ENCODE measurements around the gene ENO3. TPM values are rescaled to one million over a fixed set of nuclear protein-coding genes. Genes with fewer than 3 reads are reported as not detected.
A peak's percentile ranks its signal among the peaks of the same experiment; 100 is the strongest.

Gene ENO3
- total RNA-seq, 1 experiment from 2014 or later = 23.4 TPM

- ChIA-PET POLR2A (no interaction called here), CTCF (no interaction called here)
- H3K9me3 ChIP-seq (ENCODE audit: control insufficient read depth, insufficient read depth, low read depth, low read length) = no peaks in the 10 kb centered on the region
- TF ChIP-seq SIN3A (IDR thresholded peaks at IDR 0.05; ENCODE audit: borderline replicate concordance, insufficient read depth, low read depth, low read length) = no peak
- no peak for TF ChIP-seq TCF7L2 (IDR thresholded peaks at IDR 0.05; ENCODE audit: low read depth, low read length)
- no peak for TF ChIP-seq CTCF (IDR thresholded peaks at IDR 0.05)
- TF ChIP-seq REST (IDR thresholded peaks at IDR 0.05; ENCODE audit: insufficient read depth in 1 of 2, low read depth in 2 of 2, low read length in 1 of 2) = no peak
- no peak for TF ChIP-seq POLR2AphosphoS5 (IDR thresholded peaks at IDR 0.05; ENCODE audit: low read depth, low read length)
- peaks cover 11% of the 10 kb centered on the region for H3K36me3 ChIP-seq (ENCODE audit: control insufficient read depth, insufficient read depth, low read length)
- peaks cover 9% of the 10 kb centered on the region for H3K4me1 ChIP-seq (ENCODE audit: control insufficient read depth, insufficient read depth, low read length)
- BruUV-seq (replicated peaks) = TSS peak; percentile 31
- H3K27me3 ChIP-seq (ENCODE audit: control insufficient read depth, insufficient read depth, low read length) = no peaks in the 10 kb centered on the region
- intact Hi-C loops (cut with micrococcal nuclease; ENCODE audit: unreplicated experiment) (no loop called here), in situ Hi-C loops (cut with HindIII; ENCODE audit: low pct_unique_long_range_greater_than_20kb, low sequenced_read_pairs) (no loop called here)
- no peak for DNase-seq (ENCODE audit: low read depth, low spot score)
- H3K4me3 ChIP-seq (ENCODE audit: low read depth in 2 of 2, low read length in 2 of 2) = no peak overlapping the region
- no peak overlapping the region for H3K27ac ChIP-seq (ENCODE audit: low read length)
- ATAC-seq = no peak
Measured at GRCh38 chr17:4937553-4937952, 13.4 kb upstream of the ENO3 start.

- in situ Hi-C loops (cut with HindIII; ENCODE audit: low pct_unique_long_range_greater_than_20kb, low sequenced_read_pairs) = no loop called here
- H3K36me3 ChIP-seq (ENCODE audit: control insufficient read depth, insufficient read depth, low read length) = peaks cover 11% of the 10 kb centered on the region
- ChIA-PET POLR2A (no interaction called here), CTCF (no interaction called here)
- no peak overlapping the region for H3K4me3 ChIP-seq (ENCODE audit: low read depth in 2 of 2, low read length in 2 of 2)
- no peaks in the 10 kb centered on the region for H3K27me3 ChIP-seq (ENCODE audit: control insufficient read depth, insufficient read depth, low read length)
- H3K27ac ChIP-seq (ENCODE audit: low read length) = no peak overlapping the region
- TF ChIP-seq REST (IDR thresholded peaks at IDR 0.05; ENCODE audit: insufficient read depth in 1 of 2, low read depth in 2 of 2, low read length in 1 of 2) (no peak), SIN3A (IDR thresholded peaks at IDR 0.05; ENCODE audit: borderline replicate concordance, insufficient read depth, low read depth, low read length) (no peak), TCF7L2 (IDR thresholded peaks at IDR 0.05; ENCODE audit: low read depth, low read length) (no peak), CTCF (IDR thresholded peaks at IDR 0.05) (no peak), POLR2AphosphoS5 (IDR thresholded peaks at IDR 0.05; ENCODE audit: low read depth, low read length) (no peak)
- peaks cover 14% of the 10 kb centered on the region for H3K4me1 ChIP-seq (ENCODE audit: control insufficient read depth, insufficient read depth, low read length)
- BruUV-seq (replicated peaks) = no TSS peak
- ATAC-seq (no peak), DNase-seq (ENCODE audit: low read depth, low spot score) (no peak)
- intact Hi-C loops (cut with micrococcal nuclease; ENCODE audit: unreplicated experiment) = no loop called here
- no peaks in the 10 kb centered on the region for H3K9me3 ChIP-seq (ENCODE audit: control insufficient read depth, insufficient read depth, low read depth, low read length)
Measured at GRCh38 chr17:4938069-4938491, 12.8 kb upstream of the ENO3 start.

Data from Panc1 (cell line).